ENCODE data around the gene CEP70. TPM values are rescaled to one million over a fixed set of nuclear protein-coding genes. Genes with fewer than 3 reads are reported as not detected.

CEP70 gene
- total and polyA plus RNA-seq, 12 donors = 10.6 to 32.2 (median 23.8) TPM

DNA sequence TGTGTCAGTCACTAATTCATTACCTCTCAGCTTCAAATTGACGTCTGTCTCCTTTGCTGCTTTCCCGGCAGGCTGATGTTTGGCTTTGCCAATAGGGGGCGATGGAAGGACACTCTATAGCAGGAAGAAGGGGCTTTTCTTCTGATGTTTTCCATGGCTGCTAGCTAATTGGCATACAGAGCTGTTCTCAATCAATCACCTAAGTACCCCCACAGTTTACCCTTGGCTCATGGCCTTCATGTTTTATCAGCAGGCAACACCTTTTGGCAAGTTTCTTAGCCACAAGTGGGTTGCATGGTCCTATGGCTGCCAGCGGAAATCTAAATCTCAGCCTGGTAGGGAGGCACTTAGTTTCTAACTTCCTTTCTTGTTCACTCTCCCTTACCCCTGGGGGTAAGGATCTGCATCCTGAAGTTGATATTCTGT is 114.6 kb downstream of the CEP70 start:
- DNase-seq = no peak
- 19 to 31% methylated on average over 4 of the region's 4 CpGs for WGBS, 2 donors
- no peaks in the 10 kb centered on the region for H3K36me3 ChIP-seq
- peaks cover 0 to 11% (median 0%) of the 10 kb centered on the region in 9 donors for H3K4me1 ChIP-seq
- no peaks in the 10 kb centered on the region for H3K27me3 ChIP-seq
- TF ChIP-seq, protein P1, sequence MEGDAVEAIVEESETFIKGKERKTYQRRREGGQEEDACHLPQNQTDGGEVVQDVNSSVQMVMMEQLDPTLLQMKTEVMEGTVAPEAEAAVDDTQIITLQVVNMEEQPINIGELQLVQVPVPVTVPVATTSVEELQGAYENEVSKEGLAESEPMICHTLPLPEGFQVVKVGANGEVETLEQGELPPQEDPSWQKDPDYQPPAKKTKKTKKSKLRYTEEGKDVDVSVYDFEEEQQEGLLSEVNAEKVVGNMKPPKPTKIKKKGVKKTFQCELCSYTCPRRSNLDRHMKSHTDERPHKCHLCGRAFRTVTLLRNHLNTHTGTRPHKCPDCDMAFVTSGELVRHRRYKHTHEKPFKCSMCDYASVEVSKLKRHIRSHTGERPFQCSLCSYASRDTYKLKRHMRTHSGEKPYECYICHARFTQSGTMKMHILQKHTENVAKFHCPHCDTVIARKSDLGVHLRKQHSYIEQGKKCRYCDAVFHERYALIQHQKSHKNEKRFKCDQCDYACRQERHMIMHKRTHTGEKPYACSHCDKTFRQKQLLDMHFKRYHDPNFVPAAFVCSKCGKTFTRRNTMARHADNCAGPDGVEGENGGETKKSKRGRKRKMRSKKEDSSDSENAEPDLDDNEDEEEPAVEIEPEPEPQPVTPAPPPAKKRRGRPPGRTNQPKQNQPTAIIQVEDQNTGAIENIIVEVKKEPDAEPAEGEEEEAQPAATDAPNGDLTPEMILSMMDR (IDR thresholded peaks at IDR 0.05) = peak in 8 of 9 donors; percentile 16 to 67 (median 62)
- no peak overlapping the region for H3K4me3 ChIP-seq
- no peak overlapping the region for H3K27ac ChIP-seq
- ATAC-seq = peak in 3 of 8 donors; percentile 14 to 66 (median 58)
- intact Hi-C loops (cut with DNase I) = loop anchor here in 3 of 10 donors (5.0 to 10.0 kb wide), 3 partner anchors 105 to 445 kb away; no protein-coding TSS in a partner anchor
- no peaks in the 10 kb centered on the region for H3K9me3 ChIP-seq

DNA sequence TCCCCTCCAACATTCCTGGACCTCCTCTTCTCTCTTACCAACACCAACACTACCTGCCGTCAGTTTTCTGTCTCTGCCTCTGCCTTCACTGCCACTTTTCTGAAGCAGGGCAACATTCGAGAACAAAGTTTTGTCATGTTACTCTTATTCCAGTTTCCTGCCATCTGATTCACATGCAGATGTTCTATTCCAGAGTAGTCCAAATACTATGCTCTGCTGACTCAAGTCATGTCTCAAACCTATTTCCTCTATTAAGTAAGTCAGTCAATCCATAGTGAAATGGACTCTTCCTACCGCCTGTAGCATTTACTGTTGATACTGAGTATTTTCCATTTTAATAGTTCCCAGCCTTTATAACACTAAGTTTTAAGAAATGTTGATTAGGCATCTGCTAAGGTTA is 116.3 kb downstream of the CEP70 start:
- Histone ChIP-seq H3K27me3 (no peaks in the 10 kb centered on the region), H3K27ac (no peak overlapping the region)

DNA sequence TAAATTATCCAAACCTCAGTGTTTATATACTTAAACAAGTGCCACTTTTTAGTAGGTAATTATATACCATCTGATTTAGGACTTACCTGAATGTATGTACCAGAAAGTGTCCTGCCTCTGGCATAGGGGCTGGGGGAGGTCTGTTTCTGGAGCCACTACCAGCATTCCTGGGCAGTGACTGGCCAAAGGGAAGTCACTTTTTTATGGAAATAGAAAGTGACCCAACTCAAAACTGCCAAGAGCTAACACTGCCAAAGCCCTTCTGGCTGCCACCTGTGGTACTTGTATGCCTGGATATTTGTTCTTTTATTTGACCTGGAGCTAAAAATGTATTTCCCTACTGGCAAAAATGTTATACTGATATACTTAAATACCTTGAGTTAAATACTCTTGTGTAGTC is 116.9 kb downstream of the CEP70 start:
- H3K27ac ChIP-seq = no peak overlapping the region
- no peak overlapping the region for H3K4me3 ChIP-seq
- ATAC-seq (peak in 3 of 8 donors; percentile 20 to 69 (median 55)), DNase-seq (no peak)
- H3K9me3 ChIP-seq = no peaks in the 10 kb centered on the region
- no peaks in the 10 kb centered on the region for H3K27me3 ChIP-seq
- H3K36me3 ChIP-seq = no peaks in the 10 kb centered on the region
- intact Hi-C loops (cut with DNase I) = loop anchor here in 3 of 10 donors (5.0 to 10.0 kb wide), 3 partner anchors 108 to 448 kb away; no protein-coding TSS in a partner anchor
- TF ChIP-seq, protein P1 (IDR thresholded peaks at IDR 0.05) = no peak
- peaks cover 0 to 11% (median 0%) of the 10 kb centered on the region in 9 donors for H3K4me1 ChIP-seq

More for the DNA sequence above, 116.3 kb downstream of the CEP70 start:
- Histone ChIP-seq H3K4me1 (peaks cover 0 to 11% (median 0%) of the 10 kb centered on the region in 9 donors), H3K36me3 (no peaks in the 10 kb centered on the region), H3K4me3 (no peak overlapping the region), H3K9me3 (no peaks in the 10 kb centered on the region)
- TF ChIP-seq, protein P1 (IDR thresholded peaks at IDR 0.05) = no peak
- DNase-seq (no peak), ATAC-seq (no peak)
- WGBS, 2 donors = 94 to 96% methylated on average over 3 of the region's 3 CpGs
- intact Hi-C loops (cut with DNase I) = loop anchor here in 3 of 10 donors (5.0 to 10.0 kb wide), 3 partner anchors 107 to 447 kb away; no protein-coding TSS in a partner anchor

DNA sequence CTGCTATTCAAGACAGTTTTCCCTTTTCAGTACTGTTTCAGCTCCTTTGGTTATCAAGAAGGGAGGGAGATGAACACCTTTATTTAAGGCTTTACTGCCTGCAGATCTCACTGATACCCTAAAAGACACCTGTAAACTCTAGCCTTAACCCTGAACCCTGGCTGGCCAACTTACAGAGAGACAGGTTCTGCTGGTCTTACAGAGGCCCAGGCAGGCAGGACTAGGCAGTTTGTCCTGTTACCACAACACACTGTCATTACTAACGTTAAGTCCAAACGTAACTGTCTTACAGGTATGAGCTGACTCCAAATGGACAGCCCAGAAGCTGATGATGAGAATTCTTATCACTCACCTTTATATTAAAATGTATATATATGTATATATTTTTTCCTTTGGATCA is 117.5 kb downstream of the CEP70 start:
- Histone ChIP-seq H3K9me3 (no peaks in the 10 kb centered on the region), H3K27ac (no peak overlapping the region), H3K4me3 (no peak overlapping the region), H3K27me3 (no peaks in the 10 kb centered on the region), H3K4me1 (peaks cover 0 to 11% (median 0%) of the 10 kb centered on the region in 9 donors), H3K36me3 (no peaks in the 10 kb centered on the region)
- ATAC-seq = no peak
- DNase-seq = no peak
- intact Hi-C loops (cut with DNase I) = loop anchor here in 3 of 10 donors (5.0 to 10.0 kb wide), 3 partner anchors 108 to 448 kb away; no protein-coding TSS in a partner anchor
- 92 to 96% methylated on average over 2 of the region's 2 CpGs for WGBS, 2 donors
- TF ChIP-seq, protein P1 (IDR thresholded peaks at IDR 0.05) = no peak
